NCI-H524 (cell line): ENCODE measurements around the gene POMT1.
"Not testable (repeated sequence)": the region's sequence is repeated elsewhere in the genome, so short reads cannot be mapped to it uniquely, and the experiment has no call there.

ENCODE experiments used
- DNase-seq, 2 experiments: peaks; one replicate each; lab custom pipeline; 2025; lab: John Stamatoyannopoulos, UW

POMT1 gene

GRCh38 chr9:131502781-131503625 lies at the start of gene POMT1:
TSS of gene POMT1 (plus strand) at chr9:131502918. CDS start at chr9:131504219, 1,301 bp downstream.
- peak; percentile 85 to 95 for DNase-seq

GRCh38 chr9:131454028-131454427 lies 48.7 kb upstream of the POMT1 start:
- DNase-seq, result no peak

GRCh38 chr9:131455655-131456054 lies 47.1 kb upstream of the POMT1 start:
- not testable (repeated sequence) for DNase-seq

- DNase-seq, result no peak
These were observed 45.0 kb upstream of the POMT1 start for GRCh38 chr9:131457746-131458145.

DNA sequence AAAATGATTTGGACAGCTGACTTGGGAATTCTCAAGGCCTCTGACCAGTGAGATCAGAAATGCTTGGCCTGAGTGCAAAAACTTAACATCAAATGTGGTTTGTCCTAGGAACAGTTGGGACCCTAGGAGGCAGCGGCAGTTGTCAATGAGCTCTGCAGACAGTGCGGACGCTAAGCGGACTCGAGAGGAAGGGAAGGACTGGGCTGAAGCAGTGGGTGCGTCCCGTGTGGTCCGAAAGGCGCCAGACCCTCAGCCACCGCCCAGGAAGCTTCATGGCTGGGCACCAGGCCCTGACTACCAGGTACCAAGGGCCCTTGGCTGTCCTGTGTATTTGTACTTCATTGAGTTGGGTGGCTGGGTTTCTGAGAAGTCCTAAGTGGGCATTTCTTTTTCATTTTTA lies 43.7 kb upstream of the POMT1 start:
- no peak for DNase-seq

GRCh38 chr9:131461166-131461565 lies 41.6 kb upstream of the POMT1 start:
- no peak for DNase-seq

DNA sequence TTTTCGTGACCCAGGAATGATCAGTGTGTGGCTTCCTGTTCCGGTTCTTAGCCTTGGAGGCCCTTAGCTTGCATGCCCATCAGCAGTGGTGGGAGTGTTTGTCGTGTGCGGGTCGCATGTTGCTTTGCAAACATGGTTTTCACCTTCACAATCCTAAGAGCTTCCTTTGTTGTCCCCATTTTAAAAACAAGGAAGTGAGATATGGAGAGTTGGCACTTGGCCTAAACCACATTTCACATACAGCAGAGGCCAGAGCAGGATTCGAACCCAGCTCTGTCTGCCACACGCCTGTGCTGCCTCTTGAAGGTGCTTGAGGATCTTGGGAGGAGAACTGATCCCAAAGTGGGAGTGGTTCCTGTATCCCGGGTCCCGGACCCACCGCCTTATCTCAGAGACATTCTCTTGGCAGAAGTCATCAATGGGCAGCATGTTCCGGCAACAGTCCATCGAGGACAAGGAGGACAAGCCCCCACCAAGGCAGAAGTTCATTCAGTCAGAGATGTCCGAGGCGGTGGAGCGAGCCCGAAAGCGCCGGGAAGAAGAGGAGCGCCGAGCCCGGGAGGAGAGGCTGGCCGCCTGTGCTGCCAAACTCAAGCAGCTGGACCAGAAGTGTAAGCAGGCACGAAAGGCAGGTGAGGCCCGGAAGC lies 38.2 kb upstream of the POMT1 start:
- no peak for DNase-seq

DNA sequence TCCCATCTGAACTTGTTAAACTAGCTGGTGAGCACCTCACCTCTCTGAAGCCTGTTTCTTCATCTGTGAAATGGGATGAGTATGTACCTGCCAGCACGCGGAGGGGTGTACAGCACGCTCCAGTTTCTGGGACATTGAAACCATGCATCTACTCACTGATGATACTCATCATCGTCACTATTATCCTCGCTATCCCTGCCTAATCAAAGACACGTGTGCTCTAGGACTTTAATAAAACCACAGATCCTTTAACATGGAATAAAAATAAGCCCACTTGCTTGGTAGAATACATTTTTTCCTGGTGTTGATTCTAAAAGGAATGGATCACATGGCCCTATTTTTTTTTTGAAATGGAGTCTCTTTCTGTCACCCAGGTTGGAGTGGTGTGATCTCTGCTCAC lies 37.3 kb upstream of the POMT1 start:
- no peak for DNase-seq

DNA sequence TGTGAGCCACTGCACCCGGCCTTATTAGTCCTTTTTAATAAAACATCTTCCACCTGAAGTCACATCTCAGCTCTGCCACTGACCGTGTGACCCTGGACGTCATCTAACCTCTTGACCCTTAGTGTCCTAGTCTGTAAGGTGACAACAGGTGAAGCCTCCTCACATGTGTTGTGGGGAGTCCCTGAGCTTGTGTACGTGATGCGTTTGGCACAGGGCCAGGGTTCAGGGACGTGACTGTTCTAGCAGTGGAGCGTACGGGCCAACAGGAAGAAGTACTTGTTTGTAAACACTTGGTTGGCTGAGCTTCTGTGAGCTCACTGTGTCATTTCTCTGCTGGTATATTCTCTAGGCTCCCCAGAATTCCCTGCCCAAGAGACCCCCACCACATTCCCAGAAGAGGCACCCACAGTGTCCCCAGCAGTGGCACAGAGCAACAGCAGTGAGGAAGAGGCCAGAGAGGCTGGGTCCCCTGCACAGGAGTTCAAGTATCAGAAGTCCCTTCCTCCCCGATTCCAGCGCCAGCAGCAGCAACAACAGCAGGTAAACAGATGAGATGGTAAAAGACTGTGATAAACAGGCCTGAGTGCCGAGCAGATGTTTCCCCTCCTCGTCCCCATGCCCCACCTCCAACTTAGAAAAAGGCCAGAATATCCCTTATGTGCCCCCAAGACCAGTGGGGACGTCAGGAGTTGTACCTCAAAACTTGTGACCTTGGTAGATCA lies 35.3 kb upstream of the POMT1 start:
- no peak for DNase-seq

DNA sequence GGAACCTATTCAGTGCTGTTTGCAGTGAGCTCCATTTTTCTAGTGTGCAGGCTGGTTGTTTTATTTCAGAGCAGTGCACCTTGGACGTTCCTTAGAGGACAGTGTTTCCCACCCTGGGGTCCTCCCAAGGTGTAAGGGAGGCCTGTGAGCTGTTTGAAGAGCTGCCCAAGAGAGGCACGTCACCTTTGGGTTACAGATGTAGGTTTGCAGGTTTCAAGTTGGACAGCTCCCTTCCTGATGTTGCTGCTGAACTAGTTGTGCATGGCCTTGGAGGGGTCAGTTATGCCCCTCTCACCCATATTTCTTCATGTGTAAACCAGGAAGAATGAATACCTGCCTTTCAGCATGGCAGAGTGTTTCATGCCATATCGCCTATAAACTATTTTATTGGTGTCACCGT lies 34.7 kb upstream of the POMT1 start:
- no peak for DNase-seq

DNA sequence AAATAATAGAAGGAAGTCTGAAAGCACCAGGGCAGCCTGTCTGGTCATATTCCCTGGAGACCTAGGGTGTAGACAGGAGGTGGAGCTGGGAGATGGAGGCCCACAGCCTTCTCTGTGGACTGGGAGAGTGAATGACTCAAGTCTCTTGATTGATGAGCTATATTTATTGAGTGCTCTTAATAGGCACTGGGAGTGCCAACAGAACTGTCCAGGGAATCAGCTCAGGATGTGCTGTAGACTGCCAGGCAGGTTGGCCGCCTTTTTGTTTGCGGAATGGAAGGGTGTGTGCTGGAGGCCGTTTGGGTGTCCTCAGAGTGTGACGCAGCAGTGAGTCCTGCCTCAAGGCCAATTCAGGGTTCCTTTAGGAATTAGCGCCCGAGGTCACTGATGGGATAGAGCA lies 33.4 kb upstream of the POMT1 start:
- DNase-seq, result no peak

GRCh38 chr9:131469951-131470350 lies 32.8 kb upstream of the POMT1 start:
- no peak for DNase-seq

GRCh38 chr9:131470581-131470991 lies 32.1 kb upstream of the POMT1 start:
- no peak for DNase-seq

GRCh38 chr9:131472085-131472484 lies 30.6 kb upstream of the POMT1 start:
- DNase-seq, result not testable (repeated sequence)

- no peak for DNase-seq
These were observed 29.4 kb upstream of the POMT1 start for GRCh38 chr9:131473198-131473885.

DNA sequence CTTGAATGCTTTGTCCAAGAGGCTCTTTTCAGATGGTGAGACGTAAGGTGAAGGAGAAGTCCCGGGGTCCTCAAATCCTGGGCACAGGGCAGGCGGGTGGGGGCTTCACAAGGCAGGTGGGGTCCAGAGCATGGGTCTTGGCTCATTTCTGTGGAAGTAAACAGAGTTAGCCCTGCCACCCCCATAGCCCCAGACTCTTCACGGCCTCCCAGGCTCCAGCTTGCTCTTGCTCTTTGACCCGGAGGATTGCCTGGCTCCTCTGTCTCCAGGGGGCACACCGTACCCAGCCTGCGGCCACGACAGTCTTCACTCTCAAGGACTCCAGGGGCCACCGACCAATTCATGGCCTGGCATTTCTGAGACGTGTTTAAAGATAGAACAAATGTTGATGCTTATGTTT lies 28.8 kb upstream of the POMT1 start:
- DNase-seq, result no peak

DNA sequence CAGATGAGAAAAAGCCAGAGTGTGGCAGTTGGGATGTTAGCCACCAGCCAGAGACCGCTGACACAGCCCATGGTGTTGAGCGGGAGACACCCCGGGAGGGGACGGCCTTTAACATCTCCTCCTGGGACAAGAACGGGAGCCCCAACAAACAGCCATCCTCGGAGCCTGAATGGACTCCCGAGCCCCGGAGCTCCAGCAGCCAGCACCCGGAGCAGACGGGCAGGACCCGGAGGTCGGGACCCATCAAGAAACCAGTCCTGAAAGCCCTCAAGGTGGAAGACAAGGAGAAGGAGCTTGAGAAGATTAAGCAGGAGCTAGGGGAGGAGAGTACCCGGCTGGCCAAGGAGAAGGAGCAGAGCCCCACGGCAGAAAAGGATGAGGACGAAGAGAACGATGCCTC lies 28.0 kb upstream of the POMT1 start:
- DNase-seq, result no peak

- DNase-seq, result no peak
These were observed 27.4 kb upstream of the POMT1 start for GRCh38 chr9:131475111-131475955.

GRCh38 chr9:131475956-131476776 lies 26.6 kb upstream of the POMT1 start:
- no peak for DNase-seq

DNA sequence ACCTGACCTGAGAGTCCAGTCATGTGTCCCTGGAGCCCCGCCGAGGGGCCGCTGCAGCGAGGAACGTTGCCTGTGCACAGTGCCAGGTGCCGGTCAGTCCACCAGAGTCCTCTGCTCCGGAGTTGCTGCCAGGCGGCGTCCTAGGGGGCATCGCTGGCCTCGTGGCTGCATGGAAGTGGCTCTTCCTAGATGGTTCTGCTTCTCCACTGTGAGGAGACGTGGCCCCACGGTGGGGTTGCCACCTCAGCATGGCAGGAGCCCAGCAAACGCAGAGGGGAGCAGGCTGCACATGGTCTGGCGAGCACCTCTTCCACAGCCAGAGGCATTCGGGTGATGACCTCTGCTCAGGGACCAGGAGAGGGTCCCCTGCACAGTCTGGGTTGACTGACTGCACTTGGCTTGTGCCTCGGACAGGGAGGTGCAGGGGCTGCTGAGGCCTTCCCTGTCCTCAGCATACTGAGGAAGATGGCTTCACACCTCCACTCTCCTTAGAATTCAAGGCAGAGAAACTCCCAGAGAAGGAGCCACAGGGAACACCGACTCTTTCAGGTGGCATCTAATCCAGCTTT lies 25.9 kb upstream of the POMT1 start:
- no peak for DNase-seq
